ENCODE data around the gene KAT14.

The KAT14 gene

GRCh38 chr20:18223409-18223808, 85.7 kb downstream of the KAT14 start:
- TF ChIP-seq REST (IDR thresholded peaks at IDR 0.05; ENCODE audit: insufficient read depth in 1 of 2, low read depth in 2 of 2, low read length in 2 of 2) (no peak), TAF1 (IDR thresholded peaks at IDR 0.05; ENCODE audit: borderline replicate concordance, insufficient read depth, low read length) (no peak), SIN3A (IDR thresholded peaks at IDR 0.05; ENCODE audit: borderline replicate concordance, insufficient read depth, low read length) (no peak), FOXP2 (optimal IDR thresholded peaks at IDR 0.05; ENCODE audit: borderline replicate concordance, extremely low read depth, extremely low read length, insufficient read depth) (no peak), POLR2AphosphoS5 (IDR thresholded peaks at IDR 0.05; ENCODE audit: low read depth, low read length) (no peak)

- TF ChIP-seq POLR2AphosphoS5 (IDR thresholded peaks at IDR 0.05; ENCODE audit: low read depth, low read length) (no peak), SIN3A (IDR thresholded peaks at IDR 0.05; ENCODE audit: borderline replicate concordance, insufficient read depth, low read length) (no peak), REST (IDR thresholded peaks at IDR 0.05; ENCODE audit: insufficient read depth in 1 of 2, low read depth in 2 of 2, low read length in 2 of 2) (no peak), TAF1 (IDR thresholded peaks at IDR 0.05; ENCODE audit: borderline replicate concordance, insufficient read depth, low read length) (no peak), FOXP2 (optimal IDR thresholded peaks at IDR 0.05; ENCODE audit: borderline replicate concordance, extremely low read depth, extremely low read length, insufficient read depth) (no peak)
Measured at GRCh38 chr20:18224968-18225568, 87.4 kb downstream of the KAT14 start.

GRCh38 chr20:18225632-18226031, 88.0 kb downstream of the KAT14 start:
- no peak for TF ChIP-seq TAF1 (IDR thresholded peaks at IDR 0.05; ENCODE audit: borderline replicate concordance, insufficient read depth, low read length)
- TF ChIP-seq REST (IDR thresholded peaks at IDR 0.05; ENCODE audit: insufficient read depth in 1 of 2, low read depth in 2 of 2, low read length in 2 of 2) = no peak
- TF ChIP-seq FOXP2 (optimal IDR thresholded peaks at IDR 0.05; ENCODE audit: borderline replicate concordance, extremely low read depth, extremely low read length, insufficient read depth) = no peak
- TF ChIP-seq SIN3A (IDR thresholded peaks at IDR 0.05; ENCODE audit: borderline replicate concordance, insufficient read depth, low read length) = no peak
- no peak for TF ChIP-seq POLR2AphosphoS5 (IDR thresholded peaks at IDR 0.05; ENCODE audit: low read depth, low read length)

- TF ChIP-seq TAF1 (IDR thresholded peaks at IDR 0.05; ENCODE audit: borderline replicate concordance, insufficient read depth, low read length) (no peak), SIN3A (IDR thresholded peaks at IDR 0.05; ENCODE audit: borderline replicate concordance, insufficient read depth, low read length) (no peak), POLR2AphosphoS5 (IDR thresholded peaks at IDR 0.05; ENCODE audit: low read depth, low read length) (no peak), REST (IDR thresholded peaks at IDR 0.05; ENCODE audit: insufficient read depth in 1 of 2, low read depth in 2 of 2, low read length in 2 of 2) (no peak), FOXP2 (optimal IDR thresholded peaks at IDR 0.05; ENCODE audit: borderline replicate concordance, extremely low read depth, extremely low read length, insufficient read depth) (no peak)
Measured at GRCh38 chr20:18233408-18233943, 95.8 kb downstream of the KAT14 start.
